K562 (cell line): Measurements from ENCODE around the gene CUEDC2. TPM values are rescaled to one million over a fixed set of nuclear protein-coding genes. Genes with fewer than 3 reads are reported as not detected.

ENCODE experiments used
- BHLHE40 ChIP-seq: IDR thresholded peaks from 2 replicates; pipeline ENCODE4 v1.6.1; 2011; ENCODE audit warnings: low read length, improper control_type of control experiment
- CCNT2 ChIP-seq: IDR thresholded peaks from 2 replicates; pipeline ENCODE4 v1.6.1; 2011; ENCODE audit warnings: borderline replicate concordance, low read depth, mild to moderate bottlenecking, moderate library complexity, mixed read lengths, low read length; ENCODE audit not compliant: insufficient read length; ENCODE audit errors: extremely low read depth
- JUN ChIP-seq, 2 experiments: sonication (generic) in 1 of 2; formaldehyde crosslinking in 1 of 2; IDR thresholded peaks; 2 replicates each; pipeline versions ENCODE4 v1.6.1 to v1.8.0; 2012 to 2022; ENCODE audit warnings: borderline replicate concordance in 2 of 2, mild to moderate bottlenecking in 2 of 2, improper control_type of control experiment in 1 of 2, low read depth in 1 of 2, low read length in 1 of 2, missing genetic modification reagents in 1 of 2
- MTA1 ChIP-seq: fragments of 450-650 bp; IDR thresholded peaks from 2 replicates; pipeline ENCODE4 v1.6.1; 2017; ENCODE audit warnings: borderline replicate concordance
- NR2C1 ChIP-seq, 2 experiments: fragments of 450-650 bp; IDR thresholded peaks; 2 replicates each; pipeline ENCODE4 v1.6.1; 2017; ENCODE audit warnings: mild to moderate bottlenecking in 2 of 2, antibody characterized with exemption in 1 of 2, inconsistent platforms in 1 of 2, missing compliant biosample characterization in 1 of 2, missing genetic modification characterization in 1 of 2
- RAD21 ChIP-seq, 2 experiments: fragments of 250-450 bp in 1 of 2; fragments of 450-650 bp in 1 of 2; sonication (Bioruptor Pico) in 1 of 2; formaldehyde crosslinking in 1 of 2; IDR thresholded peaks in 1 of 2; conservative IDR thresholded peaks in 1 of 2; 2 replicates each; pipeline versions ENCODE4 v1.4.0 to v1.8.0; 2020 to 2022; ENCODE audit warnings: mild to moderate bottlenecking in 2 of 2, moderate library complexity in 1 of 2
- RBM15 ChIP-seq: fragments of 200-400 bp; formaldehyde crosslinking; IDR thresholded peaks from 2 replicates; pipeline ENCODE4 v1.6.1; 2018; ENCODE audit warnings: mild to moderate bottlenecking, low read length, moderate library complexity; ENCODE audit not compliant: insufficient read depth
- SMC3 ChIP-seq: conservative IDR thresholded peaks from 2 replicates; pipeline ENCODE4 v1.6.1; 2011; ENCODE audit warnings: low read depth, low read length, improper control_type of control experiment; ENCODE audit not compliant: insufficient read depth
- STAT5B ChIP-seq: fragments of 250-450 bp; sonication (Bioruptor Pico); IDR thresholded peaks from 2 replicates; pipeline ENCODE4 v1.8.0; 2021; ENCODE audit warnings: mild to moderate bottlenecking, inconsistent platforms
- polyA plus RNA-seq, 8 experiments: library from polyadenylated mRNA; depleted of rRNA in 4 of 8; stranded (reverse) in 5 of 8; unstranded in 3 of 8; fragments of >200 nt; fragmentation: Nextera tagmentation in 2 of 8; fragmentation: Illumina TruSeq in 1 of 8; extraction: Ambion mirVana in 2 of 8; extraction: Trizol in 1 of 8; gene quantifications; 2 replicates each; pipeline versions ENCODE4 v1.2.1 to v1.2.3, GENCODE V29; 2011 to 2014; ENCODE audit warnings: inconsistent platforms in 1 of 8, missing spikeins in 1 of 8
- total RNA-seq, 7 experiments: library from RNA; depleted of rRNA in 6 of 7; stranded (reverse); fragments of >200 nt in 6 of 7; fragmentation: Illumina TruSeq in 2 of 7; extraction: Trizol in 2 of 7; gene quantifications; 2 replicates each; pipeline versions ENCODE4 v1.2.1 to v1.2.3, GENCODE V29; 2011 to 2021; ENCODE audit warnings: low replicate concordance in 1 of 7
- TF ChIP-seq, protein P1 (sequence below): sonication (generic); formaldehyde crosslinking; IDR thresholded peaks from 2 replicates; pipeline ENCODE4 v1.5.0; 2020; ENCODE audit warnings: missing genetic modification reagents
- TF ChIP-seq, protein P2 (sequence below): fragments of 250-450 bp; sonication (Bioruptor Pico); IDR thresholded peaks from 2 replicates; pipeline ENCODE4 v1.9.0; 2021; ENCODE audit warnings: mild to moderate bottlenecking, inconsistent platforms
- TF ChIP-seq, protein P3 (sequence below), 3 experiments: fragments of 200-800 bp in 1 of 3; fragments of 250-450 bp in 1 of 3; fragments of 450-650 bp in 1 of 3; sonication (Bioruptor Pico) in 1 of 3; sonication (Bioruptor generic) in 1 of 3; formaldehyde crosslinking in 1 of 3; IDR thresholded peaks; 2 replicates each; pipeline versions ENCODE4 v1.6.1 to v1.8.0; 2016 to 2022; ENCODE audit warnings: mild to moderate bottlenecking in 2 of 3, missing genetic modification characterization in 2 of 3, missing compliant biosample characterization in 1 of 3, moderate library complexity in 1 of 3
- TF ChIP-seq, protein P4 (sequence below): fragments of 450-650 bp; IDR thresholded peaks from 2 replicates; pipeline ENCODE4 v1.6.1; 2016; ENCODE audit warnings: missing biosample characterization, missing genetic modification characterization
- TF ChIP-seq, protein P5 (sequence below): sonication (generic); formaldehyde crosslinking; IDR thresholded peaks from 2 replicates; pipeline ENCODE4 v1.9.0; 2022; ENCODE audit warnings: mild to moderate bottlenecking, missing genetic modification reagents

CUEDC2 gene
- total and polyA plus RNA-seq, 9 of the 15 experiments (the other 6 are each of a cell fraction or from before 2014, with no cell fraction given): 8.5 to 48.9 (median 27.4) TPM

DNA sequence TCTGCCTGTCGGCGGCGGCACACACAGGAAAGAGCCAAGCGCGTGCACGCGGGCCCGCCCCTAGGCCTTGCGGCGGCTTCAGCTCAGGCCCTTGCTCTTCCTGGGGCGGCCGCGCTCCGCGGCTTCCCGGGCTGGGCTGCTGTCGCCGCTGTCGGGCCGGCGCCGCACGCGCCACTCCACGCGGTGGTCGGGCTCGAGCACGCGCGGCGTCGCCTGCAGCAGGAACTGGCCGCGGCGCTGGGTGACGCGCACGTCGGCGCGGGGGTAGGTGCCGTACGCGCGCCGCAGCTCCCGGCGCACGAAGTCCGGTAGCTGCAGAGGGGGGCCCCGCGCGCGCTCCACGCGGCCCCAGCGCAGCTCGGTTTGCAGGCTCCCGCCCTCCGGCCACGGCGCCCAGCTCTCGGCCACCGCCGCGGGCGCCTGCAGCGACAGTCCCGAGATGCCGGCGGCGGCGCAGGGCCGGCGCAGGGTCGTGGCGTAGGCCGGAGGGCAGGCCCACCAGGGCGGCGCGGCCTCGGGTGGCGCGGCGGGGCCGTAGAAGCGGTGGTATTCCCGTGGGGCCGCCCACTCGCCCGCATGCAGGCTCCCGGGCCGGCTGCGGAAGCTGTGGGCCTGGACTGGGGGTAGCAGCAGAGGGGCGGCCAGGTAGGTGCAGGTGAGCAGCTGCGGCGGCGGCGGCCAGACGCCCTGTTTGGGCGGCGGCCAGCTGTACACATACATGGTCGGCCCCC, 18.2 kb upstream of the CUEDC2 start (continued):
- TF ChIP-seq RBM15 (no peak), CCNT2 (peak; percentile 84), BHLHE40 (peak; percentile 59; the same call in 1 of the 2 replicates), NR2C1 (IDR thresholded peaks at IDR 0.05) (no peak), NR2C1 (tag; IDR thresholded peaks at IDR 0.05) (no peak), JUN (IDR thresholded peaks at IDR 0.05; ENCODE audit: borderline replicate concordance, low read depth, low read length) (peak; percentile 13; the same call in 1 of the 2 replicates), JUN (CRISPR knock-in tag; IDR thresholded peaks at IDR 0.05; ENCODE audit: borderline replicate concordance) (peak; percentile 68; the same call in 1 of the 2 replicates), RAD21 (CRISPR knock-in tag; conservative IDR thresholded peaks at IDR 0.05 in 1 of 2, IDR thresholded peaks at IDR 0.05 in 1 of 2) (0 out of 4 replicates have a peak, but pooled peaks of 1 of the 2 experiments have one; percentile 7), MTA1 (no peak), SMC3 (no peak), STAT5B (CRISPR knock-in tag) (no peak)
- TF ChIP-seq, protein P1, sequence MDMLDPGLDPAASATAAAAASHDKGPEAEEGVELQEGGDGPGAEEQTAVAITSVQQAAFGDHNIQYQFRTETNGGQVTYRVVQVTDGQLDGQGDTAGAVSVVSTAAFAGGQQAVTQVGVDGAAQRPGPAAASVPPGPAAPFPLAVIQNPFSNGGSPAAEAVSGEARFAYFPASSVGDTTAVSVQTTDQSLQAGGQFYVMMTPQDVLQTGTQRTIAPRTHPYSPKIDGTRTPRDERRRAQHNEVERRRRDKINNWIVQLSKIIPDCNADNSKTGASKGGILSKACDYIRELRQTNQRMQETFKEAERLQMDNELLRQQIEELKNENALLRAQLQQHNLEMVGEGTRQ (CRISPR knock-in tag): no peak
- TF ChIP-seq, protein P2, sequence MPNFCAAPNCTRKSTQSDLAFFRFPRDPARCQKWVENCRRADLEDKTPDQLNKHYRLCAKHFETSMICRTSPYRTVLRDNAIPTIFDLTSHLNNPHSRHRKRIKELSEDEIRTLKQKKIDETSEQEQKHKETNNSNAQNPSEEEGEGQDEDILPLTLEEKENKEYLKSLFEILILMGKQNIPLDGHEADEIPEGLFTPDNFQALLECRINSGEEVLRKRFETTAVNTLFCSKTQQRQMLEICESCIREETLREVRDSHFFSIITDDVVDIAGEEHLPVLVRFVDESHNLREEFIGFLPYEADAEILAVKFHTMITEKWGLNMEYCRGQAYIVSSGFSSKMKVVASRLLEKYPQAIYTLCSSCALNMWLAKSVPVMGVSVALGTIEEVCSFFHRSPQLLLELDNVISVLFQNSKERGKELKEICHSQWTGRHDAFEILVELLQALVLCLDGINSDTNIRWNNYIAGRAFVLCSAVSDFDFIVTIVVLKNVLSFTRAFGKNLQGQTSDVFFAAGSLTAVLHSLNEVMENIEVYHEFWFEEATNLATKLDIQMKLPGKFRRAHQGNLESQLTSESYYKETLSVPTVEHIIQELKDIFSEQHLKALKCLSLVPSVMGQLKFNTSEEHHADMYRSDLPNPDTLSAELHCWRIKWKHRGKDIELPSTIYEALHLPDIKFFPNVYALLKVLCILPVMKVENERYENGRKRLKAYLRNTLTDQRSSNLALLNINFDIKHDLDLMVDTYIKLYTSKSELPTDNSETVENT: peak; percentile 76; the same call in 1 of the 2 replicates
- TF ChIP-seq, protein P3, sequence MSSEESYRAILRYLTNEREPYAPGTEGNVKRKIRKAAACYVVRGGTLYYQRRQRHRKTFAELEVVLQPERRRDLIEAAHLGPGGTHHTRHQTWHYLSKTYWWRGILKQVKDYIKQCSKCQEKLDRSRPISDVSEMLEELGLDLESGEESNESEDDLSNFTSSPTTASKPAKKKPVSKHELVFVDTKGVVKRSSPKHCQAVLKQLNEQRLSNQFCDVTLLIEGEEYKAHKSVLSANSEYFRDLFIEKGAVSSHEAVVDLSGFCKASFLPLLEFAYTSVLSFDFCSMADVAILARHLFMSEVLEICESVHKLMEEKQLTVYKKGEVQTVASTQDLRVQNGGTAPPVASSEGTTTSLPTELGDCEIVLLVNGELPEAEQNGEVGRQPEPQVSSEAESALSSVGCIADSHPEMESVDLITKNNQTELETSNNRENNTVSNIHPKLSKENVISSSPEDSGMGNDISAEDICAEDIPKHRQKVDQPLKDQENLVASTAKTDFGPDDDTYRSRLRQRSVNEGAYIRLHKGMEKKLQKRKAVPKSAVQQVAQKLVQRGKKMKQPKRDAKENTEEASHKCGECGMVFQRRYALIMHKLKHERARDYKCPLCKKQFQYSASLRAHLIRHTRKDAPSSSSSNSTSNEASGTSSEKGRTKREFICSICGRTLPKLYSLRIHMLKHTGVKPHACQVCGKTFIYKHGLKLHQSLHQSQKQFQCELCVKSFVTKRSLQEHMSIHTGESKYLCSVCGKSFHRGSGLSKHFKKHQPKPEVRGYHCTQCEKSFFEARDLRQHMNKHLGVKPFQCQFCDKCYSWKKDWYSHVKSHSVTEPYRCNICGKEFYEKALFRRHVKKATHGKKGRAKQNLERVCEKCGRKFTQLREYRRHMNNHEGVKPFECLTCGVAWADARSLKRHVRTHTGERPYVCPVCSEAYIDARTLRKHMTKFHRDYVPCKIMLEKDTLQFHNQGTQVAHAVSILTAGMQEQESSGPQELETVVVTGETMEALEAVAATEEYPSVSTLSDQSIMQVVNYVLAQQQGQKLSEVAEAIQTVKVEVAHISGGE (CRISPR knock-in tag; IDR thresholded peaks at IDR 0.05): peak in 1 of 3 experiments; percentile 73; a peak in 2 of 6 replicates
- TF ChIP-seq, protein P4, sequence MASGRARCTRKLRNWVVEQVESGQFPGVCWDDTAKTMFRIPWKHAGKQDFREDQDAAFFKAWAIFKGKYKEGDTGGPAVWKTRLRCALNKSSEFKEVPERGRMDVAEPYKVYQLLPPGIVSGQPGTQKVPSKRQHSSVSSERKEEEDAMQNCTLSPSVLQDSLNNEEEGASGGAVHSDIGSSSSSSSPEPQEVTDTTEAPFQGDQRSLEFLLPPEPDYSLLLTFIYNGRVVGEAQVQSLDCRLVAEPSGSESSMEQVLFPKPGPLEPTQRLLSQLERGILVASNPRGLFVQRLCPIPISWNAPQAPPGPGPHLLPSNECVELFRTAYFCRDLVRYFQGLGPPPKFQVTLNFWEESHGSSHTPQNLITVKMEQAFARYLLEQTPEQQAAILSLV (tag): no peak
- TF ChIP-seq, protein P5, sequence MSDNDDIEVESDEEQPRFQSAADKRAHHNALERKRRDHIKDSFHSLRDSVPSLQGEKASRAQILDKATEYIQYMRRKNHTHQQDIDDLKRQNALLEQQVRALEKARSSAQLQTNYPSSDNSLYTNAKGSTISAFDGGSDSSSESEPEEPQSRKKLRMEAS: peak; percentile 88
